ENCODE measurements around the gene NLRP6.
A peak's percentile ranks its signal among the peaks of the same experiment; 100 is the strongest.

NLRP6 gene

GRCh38 chr11:282171-282570, 4.0 kb downstream of the NLRP6 start:
- no peak for DNase-seq
- H3K27me3 Mint-ChIP-seq (ENCODE audit: low read depth, poor library complexity) = peaks cover 7% of the 10 kb centered on the region
- H3K4me3 Mint-ChIP-seq = no peak overlapping the region
- peaks cover 61% of the 10 kb centered on the region for H3K4me1 Mint-ChIP-seq
- H3K27ac Mint-ChIP-seq = peak overlapping the region; percentile 21
- peaks cover 8% of the 10 kb centered on the region for H3K9me3 Mint-ChIP-seq
- TF ChIP-seq, protein P1, sequence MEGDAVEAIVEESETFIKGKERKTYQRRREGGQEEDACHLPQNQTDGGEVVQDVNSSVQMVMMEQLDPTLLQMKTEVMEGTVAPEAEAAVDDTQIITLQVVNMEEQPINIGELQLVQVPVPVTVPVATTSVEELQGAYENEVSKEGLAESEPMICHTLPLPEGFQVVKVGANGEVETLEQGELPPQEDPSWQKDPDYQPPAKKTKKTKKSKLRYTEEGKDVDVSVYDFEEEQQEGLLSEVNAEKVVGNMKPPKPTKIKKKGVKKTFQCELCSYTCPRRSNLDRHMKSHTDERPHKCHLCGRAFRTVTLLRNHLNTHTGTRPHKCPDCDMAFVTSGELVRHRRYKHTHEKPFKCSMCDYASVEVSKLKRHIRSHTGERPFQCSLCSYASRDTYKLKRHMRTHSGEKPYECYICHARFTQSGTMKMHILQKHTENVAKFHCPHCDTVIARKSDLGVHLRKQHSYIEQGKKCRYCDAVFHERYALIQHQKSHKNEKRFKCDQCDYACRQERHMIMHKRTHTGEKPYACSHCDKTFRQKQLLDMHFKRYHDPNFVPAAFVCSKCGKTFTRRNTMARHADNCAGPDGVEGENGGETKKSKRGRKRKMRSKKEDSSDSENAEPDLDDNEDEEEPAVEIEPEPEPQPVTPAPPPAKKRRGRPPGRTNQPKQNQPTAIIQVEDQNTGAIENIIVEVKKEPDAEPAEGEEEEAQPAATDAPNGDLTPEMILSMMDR (IDR thresholded peaks at IDR 0.05) = no peak
- peaks cover 3% of the 10 kb centered on the region for H3K36me3 Mint-ChIP-seq (ENCODE audit: low read depth)

DNA sequence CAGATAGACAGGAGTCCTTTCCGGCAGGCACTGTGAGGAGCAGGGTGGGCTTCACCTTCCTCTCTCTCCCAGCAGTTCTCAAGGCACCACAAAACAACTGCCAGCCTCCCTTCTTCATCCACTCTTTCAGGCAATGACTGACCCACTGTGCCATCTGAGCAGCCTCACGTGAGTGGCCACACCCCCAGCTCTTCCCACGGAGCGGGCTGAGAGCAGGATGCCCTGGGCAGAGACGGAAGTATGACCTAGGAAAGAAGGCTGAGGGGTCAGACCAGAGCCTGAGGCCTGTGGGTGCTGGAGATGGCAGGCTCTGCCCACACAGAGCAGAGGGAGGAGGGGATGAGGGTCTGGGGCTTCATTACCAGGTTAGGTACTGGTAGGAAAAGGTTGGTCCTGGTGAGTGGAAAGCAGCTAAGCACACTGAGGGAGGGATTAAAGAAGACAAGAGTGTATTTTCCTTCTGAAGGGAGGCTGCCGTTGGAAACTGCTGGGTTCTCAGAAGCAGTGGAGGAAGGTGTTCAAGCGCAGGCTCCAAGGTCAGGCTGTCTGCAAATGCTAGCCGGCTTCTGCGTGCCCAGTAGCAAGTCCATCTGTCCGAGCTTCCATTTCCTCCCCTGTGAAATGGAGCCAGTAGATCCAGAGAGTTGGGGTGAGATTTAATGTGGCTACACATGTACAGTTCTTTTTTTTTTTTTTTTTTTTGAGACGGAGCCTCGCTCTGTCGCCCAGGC, 4.6 kb downstream of the NLRP6 start:
- TF ChIP-seq, protein P1 (IDR thresholded peaks at IDR 0.05) = no peak
- Mint-ChIP-seq H3K4me3 (peak overlapping the region; percentile 20), H3K27ac (peak overlapping the region; percentile 29), H3K9me3 (peaks cover 4% of the 10 kb centered on the region), H3K27me3 (ENCODE audit: low read depth, poor library complexity) (peaks cover 8% of the 10 kb centered on the region), H3K4me1 (peaks cover 59% of the 10 kb centered on the region), H3K36me3 (ENCODE audit: low read depth) (no peaks in the 10 kb centered on the region)
- DNase-seq = no peak

DNA sequence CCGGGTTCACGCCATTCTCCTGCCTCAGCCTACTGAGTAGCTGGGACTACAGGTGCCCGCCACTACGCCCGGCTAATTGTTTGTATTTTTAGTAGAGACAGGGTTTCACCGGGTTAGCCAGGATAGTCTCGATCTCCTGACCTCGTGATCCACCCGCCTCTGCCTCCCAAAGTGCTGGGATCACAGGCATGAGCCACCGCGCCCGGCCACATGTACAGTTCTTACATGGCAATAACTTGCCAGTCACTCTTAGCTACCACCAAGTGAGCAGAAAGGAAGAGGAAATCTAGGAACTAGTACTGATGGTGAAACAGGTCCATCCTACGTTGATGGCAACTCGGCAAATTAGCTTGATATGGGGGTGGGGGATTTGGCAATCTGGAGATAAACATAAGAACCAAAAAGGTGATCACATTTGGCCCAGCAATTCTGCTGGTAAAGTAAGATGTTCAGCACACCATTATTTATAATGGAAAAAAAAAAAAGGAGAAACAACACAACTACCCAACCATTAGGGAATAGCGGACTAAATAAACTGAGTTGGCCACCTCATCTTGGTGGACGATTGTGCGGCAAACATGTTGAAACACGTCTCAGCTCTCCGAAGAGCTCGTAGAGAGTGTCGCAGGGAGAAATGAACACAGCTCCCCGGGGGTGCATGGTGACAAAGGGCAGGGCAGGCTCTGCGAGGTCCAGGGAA, 5.3 kb downstream of the NLRP6 start:
- Mint-ChIP-seq H3K4me1 (peaks cover 60% of the 10 kb centered on the region), H3K27ac (peak overlapping the region; percentile 70), H3K27me3 (ENCODE audit: low read depth, poor library complexity) (peaks cover 12% of the 10 kb centered on the region), H3K4me3 (peak overlapping the region; percentile 14), H3K36me3 (ENCODE audit: low read depth) (no peaks in the 10 kb centered on the region), H3K9me3 (no peaks in the 10 kb centered on the region)
- DNase-seq = no peak
- TF ChIP-seq, protein P1 (IDR thresholded peaks at IDR 0.05) = no peak

GRCh38 chr11:284105-285020, 6.2 kb downstream of the NLRP6 start:
- Mint-ChIP-seq H3K4me3 (peak overlapping the region; percentile 14), H3K27ac (peak overlapping the region; percentile 70), H3K9me3 (no peaks in the 10 kb centered on the region), H3K36me3 (ENCODE audit: low read depth) (no peaks in the 10 kb centered on the region), H3K27me3 (ENCODE audit: low read depth, poor library complexity) (peaks cover 12% of the 10 kb centered on the region), H3K4me1 (peaks cover 57% of the 10 kb centered on the region)
- peak; percentile 59 for DNase-seq
- TF ChIP-seq, protein P1 (IDR thresholded peaks at IDR 0.05) = no peak

GRCh38 chr11:285021-285893, 7.0 kb downstream of the NLRP6 start:
- Mint-ChIP-seq H3K4me1 (peaks cover 66% of the 10 kb centered on the region), H3K9me3 (no peaks in the 10 kb centered on the region), H3K36me3 (ENCODE audit: low read depth) (no peaks in the 10 kb centered on the region), H3K27ac (peak overlapping the region; percentile 90), H3K27me3 (ENCODE audit: low read depth, poor library complexity) (peaks cover 12% of the 10 kb centered on the region), H3K4me3 (no peak overlapping the region)
- TF ChIP-seq, protein P1 (IDR thresholded peaks at IDR 0.05) = no peak
- DNase-seq = no peak
